ENCODE measurements around the gene MAMSTR.
A peak's percentile ranks its signal among the peaks of the same experiment; 100 is the strongest.
"Not testable (repeated sequence)": the region's sequence is repeated elsewhere in the genome, so short reads cannot be mapped to it uniquely, and the experiment has no call there.

The MAMSTR gene

DNA sequence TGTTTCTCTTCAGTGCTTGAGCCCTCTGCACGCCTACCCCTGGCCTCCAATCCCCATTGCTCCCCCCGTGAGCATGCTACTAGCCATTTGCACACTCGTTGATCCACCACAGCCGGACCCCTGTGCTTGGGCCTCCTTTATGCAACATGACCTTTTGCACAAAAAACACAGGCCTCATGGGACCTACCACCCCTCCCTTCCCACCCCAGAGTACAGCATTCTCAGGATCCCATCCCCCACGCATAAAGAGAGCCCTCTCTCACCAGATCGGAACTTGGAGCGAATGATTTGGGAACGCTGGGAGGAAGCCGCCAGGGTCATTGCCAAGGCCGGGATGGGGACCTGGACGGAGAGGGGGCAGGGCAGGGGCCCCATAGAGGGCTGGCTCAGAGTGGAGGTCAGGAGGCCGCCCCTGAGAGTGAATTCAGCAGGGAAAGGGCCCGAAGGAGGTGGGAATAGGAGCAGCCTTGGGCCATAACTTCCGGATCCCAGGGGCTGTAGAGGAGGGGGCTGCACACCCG lies 754 bp downstream of the MAMSTR start:
- DNase-seq: no peak

DNA sequence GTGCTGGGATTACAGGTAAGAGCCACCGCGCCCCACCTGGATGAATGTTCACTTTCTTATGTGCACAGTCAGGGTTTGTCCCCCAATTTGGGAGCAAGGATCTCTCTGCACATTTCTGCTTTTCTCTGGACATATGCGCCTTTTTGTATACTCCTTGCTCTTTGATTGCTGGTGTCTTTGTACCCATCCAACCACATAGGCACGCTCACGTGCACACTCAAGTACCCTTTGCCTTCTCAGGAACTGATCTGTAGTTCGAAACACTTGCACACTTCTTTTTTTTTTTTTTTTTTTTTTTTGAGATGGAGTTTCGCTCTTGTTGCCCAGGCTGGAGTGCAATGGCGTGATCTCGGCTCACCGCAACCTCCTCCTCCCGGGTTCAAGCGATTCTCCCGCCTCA lies 1.4 kb downstream of the MAMSTR start:
- not testable (repeated sequence) for DNase-seq

DNA sequence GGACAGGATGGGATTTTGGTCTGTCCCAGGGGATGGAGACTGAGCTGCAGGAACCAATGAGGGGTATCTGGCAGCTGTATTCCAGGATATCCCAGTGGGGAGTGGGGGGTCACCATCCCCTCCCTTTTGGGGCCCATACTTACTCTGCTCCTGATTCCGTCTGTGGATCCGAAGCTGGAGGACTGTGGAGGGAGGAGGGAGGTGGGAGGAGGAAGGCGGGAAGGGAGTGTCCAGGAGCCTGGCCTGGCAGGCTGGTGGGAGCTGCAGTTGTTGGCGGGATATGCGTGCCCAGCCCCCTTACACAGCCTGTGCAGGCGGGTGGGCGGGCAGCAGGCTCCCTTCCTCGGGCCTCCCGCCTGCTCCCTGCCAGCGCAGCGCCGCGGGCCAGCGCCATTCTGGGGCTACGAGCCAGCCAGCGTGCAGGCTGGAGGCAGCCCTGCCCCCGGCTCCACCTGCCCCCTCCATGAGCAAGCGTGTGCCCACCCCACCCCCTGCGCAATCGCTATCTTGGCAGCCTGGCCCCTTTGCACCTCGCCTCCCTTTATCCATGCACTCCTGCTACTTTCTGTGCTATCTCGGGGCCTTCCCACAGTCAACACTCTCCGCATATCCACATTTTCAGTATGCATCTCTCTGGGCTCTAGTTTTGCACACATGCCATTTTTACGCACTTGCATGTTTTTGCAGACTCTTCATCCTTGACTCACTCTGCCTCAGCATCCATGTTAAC lies 2.8 kb downstream of the MAMSTR start:
- DNase-seq: no peak

DNA sequence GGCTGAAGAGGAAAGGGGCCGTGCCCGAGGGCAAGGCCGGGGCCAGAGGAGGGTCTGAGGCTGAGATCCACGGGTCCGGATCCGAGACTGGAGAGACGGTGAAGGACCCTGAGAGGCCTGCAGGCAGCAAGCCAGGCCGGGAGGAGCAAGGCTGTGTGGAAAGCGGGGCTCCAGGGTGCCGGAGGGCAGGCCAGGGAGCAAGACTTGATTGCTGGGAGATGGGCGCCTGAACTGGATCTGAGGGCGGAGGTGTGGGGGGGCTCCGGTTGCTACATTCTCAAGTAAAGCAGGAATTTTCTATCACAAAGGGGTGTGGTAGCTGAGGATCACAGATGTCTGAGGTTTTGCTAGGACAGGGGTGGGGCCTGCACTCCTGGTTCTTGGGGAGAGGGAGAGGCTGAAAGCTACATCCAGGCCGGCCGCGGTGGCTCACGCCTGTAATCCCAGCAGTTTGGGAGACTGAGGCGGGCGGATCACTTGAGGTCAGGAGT lies 3.8 kb downstream of the MAMSTR start:
- DNase-seq: no peak

DNA sequence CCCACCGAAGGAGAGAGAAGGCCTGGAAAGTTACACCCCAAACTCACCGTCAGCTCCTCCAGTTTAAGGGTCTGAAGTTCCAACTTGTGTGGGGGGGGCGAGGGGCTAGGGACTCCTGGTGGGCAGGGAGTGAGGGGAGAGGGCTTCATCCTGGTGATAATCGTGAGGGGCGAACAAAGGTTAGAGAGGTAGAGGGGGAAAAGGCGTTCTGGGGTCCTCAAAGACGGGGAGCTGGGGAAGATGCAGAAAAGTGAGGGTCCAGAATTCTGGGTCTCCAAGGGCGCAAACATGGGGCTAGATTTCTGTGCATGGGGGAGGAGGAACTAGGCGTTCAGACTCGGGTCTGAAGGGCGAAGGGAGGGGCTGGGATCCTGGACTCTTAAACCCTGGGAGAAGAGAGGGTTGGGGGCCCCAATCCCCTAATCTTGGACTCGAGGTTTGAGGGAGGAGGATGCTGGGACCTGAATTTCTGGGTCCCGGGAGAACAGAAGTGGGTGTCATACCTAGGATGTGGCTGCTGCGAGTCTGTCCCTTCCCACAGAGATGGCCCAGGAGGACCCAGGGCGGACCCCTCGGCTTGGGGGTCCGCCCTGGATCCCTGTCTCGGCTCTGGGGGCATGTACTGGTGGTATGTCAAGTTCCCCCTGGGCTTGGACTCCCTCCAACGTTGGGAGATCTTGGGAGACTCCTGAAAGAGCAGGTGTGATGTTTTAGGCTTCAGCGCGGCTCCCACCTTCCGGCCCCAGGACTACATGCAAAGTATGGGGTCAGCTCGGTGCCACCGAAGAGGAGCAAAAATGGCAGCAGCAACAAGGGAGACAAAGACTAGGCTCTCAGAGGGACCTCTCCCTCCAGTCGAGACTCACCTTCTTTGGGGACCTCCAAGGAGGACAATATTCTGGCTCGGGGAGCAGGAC lies 4.5 kb downstream of the MAMSTR start:
- DNase-seq: no peak

DNA sequence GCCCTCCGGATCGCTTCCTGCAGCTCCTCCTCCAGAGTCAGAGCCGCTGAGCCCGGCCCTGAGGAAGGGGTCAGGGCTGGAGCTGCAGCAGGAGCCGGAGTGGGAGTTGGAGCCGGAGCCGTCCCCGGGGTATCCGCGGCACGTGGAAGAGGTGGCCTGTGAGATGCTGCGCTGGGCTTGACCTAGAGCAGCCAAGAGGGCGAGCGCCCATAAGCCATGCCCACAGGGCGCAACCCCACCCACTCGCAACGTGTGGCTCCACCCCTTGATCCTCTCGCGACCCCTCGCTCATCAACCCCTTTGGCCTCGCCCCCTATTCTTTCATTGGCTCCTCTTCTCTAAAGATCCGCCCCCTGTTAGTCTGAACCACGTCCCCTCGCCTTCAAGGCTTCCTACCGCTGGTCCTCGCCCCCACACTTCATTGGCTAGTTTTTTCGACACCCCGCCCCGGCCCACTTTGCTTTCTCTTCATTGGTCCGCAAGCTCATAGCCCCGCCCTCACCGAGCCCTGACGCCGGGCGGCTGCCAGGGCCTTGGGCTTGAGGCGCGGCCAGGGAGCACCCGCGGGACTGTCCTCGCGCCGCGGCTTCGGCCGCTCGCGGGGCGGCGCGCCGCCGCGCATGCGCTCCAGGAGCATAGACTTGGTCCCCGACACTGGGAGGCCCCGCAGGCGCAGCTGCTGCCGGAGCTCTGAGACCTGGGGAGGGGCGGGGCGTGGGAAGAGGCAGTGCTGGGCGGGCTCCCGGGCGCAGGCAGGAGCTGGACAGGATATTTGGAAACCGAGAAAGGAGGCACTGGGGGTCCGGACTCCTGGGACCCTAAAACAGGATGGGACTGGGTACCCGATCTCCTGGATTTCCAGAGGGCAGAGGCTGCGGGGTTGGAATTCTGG lies 5.4 kb downstream of the MAMSTR start:
- peak; percentile 97 for DNase-seq

DNA sequence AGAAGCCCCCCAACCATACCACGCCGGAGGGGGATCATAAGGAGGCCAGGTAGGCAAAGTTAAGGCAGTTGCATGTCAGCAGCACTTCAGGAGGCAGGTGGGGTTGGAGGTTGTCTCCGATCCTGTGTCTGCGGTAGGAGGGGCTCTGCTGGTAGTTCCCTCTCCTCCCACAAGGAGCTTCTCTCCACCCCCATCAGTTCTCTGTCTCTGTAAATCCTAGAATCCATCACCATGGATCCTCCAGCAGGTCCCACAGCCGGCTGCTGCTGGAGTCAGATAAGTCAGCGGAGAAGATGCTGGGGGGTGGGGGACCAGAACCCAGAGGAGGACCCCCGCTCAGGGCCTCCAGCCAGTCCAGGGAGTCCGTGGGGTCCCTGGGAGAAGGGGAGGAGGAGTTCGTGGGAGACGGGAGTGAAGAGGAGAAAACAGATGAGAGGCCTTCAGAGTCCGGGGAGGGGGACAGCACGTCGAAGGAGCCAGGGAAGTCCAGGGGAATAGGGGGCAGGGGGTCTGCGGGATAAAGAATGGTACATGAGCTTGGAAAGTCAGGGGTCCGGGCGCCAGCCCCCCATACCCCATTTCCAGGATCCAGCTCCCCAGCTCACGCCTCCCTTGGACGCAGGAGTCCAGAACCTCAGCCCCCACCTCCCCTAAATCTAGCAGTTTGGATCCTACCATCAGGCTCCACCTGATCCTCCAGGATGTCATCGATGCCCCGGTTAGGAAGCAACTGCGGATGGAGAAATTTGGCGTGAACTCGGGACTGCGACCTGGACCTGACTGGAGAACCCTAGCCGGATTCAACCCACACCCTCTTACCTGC lies 6.3 kb downstream of the MAMSTR start:
- DNase-seq: no peak

DNA sequence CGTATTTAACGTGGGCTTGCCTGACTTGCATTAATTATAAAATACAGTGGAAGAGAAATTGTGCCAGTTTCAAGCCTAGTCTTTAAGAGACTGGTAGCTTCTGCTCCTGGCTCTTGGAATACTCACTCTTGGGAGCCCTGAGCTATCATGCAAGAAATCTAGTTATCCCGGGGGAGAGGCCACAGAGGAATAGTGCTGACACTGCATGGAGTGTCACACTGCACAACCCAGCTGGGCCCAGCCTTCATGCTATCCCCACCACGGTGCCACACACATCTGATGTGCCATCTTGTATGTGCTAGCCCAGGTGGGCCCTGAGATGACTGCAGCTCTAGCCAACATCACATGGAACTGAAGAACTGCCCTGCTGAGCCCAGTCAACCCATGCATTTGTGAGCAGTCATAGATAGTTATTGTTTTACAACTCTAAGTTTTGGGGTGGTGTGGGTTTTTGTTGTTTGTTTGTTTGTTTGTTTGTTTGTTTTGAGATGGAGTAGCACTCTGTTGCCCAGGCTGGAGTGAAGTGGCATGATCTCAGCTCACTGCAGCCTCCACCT lies 8.3 kb downstream of the MAMSTR start:
- DNase-seq: no peak

DNA sequence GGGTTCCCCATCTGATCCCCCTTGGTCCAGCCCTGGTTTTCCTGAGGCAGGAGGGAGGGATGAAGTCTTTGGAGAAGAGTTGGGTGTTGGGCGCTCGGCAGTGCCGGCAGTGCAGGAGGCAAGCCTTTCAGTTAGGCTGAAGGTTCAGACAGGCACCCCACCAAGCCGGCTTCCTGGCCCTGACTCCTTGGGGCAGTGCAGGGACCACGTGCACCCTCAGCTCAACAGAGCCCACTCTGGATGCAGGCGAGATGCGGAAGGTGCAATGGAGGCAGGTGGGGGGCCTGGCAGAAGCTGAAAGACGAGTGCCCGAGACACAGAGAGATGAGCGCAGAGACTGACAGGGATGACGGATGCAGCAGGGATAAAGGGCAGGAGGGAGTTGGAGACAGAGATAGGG lies 11.1 kb downstream of the MAMSTR start:
- no peak for DNase-seq

DNA sequence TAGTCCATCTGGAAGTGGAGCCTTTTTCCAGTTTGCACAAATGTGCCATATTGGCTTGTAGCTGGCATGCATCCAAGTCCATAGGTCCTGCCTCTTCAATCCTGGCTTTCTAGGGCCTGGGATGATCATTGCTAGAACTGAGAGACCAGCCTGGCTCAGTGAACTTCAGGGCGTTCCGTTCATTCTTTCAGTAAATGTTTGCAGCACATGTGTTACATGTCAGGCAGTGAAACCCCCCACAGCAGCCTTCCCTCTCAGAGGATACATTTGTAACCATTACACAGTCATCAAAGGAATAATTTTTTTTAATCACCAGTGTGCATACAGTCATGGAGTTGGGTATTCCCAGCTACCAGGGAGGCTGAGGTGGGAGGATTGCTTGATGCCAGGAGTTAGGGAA lies 14.1 kb downstream of the MAMSTR start:
- no peak for DNase-seq

DNA sequence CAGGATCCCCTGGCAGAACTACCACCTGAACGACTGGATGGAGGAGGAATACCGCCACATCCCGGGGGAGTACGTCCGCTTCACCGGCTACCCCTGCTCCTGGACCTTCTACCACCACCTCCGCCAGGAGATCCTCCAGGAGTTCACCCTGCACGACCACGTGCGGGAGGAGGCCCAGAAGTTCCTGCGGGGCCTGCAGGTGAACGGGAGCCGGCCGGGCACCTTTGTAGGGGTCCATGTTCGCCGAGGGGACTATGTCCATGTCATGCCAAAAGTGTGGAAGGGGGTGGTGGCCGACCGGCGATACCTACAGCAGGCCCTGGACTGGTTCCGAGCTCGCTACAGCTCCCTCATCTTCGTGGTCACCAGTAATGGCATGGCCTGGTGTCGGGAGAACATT lies 16.2 kb downstream of the MAMSTR start:
- DNase-seq: no peak

DNA sequence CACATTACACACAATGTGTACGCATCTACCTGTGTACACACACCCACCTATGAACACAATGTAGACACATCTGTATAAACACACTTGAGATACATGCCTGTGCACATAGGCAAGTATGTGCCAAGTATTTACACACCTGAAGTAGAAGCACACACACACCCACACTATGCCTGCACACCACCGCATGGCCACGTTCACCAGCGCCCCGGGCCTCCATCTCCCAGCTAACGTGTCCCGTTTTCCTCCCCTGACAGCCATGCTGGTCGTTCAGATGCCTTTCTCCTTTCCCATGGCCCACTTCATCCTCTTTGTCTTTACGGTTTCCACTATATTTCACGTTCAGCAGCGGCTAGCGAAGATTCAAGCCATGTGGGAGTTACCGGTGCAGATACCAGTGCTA lies 16.8 kb downstream of the MAMSTR start:
- no peak for DNase-seq

DNA sequence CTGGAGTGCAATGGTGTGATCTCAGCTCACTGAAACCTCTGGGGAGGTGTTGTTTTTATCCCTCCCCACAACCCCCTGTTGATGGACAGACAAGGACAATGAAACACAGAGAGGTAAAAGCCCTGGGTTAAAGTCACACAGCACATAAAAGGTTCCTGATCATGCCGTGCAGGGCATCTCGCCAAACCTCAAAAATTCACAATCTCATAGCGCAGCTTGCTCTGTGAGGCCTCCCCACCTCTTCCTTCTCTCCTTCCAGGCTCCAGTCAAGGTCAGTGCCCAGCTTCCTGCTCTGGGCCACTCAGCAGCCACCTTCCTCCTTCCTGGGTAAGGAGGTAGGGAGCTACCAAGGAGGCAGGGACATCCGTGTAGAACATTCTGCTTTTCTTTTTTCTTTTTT lies 21.5 kb downstream of the MAMSTR start:
- no peak for DNase-seq

DNA sequence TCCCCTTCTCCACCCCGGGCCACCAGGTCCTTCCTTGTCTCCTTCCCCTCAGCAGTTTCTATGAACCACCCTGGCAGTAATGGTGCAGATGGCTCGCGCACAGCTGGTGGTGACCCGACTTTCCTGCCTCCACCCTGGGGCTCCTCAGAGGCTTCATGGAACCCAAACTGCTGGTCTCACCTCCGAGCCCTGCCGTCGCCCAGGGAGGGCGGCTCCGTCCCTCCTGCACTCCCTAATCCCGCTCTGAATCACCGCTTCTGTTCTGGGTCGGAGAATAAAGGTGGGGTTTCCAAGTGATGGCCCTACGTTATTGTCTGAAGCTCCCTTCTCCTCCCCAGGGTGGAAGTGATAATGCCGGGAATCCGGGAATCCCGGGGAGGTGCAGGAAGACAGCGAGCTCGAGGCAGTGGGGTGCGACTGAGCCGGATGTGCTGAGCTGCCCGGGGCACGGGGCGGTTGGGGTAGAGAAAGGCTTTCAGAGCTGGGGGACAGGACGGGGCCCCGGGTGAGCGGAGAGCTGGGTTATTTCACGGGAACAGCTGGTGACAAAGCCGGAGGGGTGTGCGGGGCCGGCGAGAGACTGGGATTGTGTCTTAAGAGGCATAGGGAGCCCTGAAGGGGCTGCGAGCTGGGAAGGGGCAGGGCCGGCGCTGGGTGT lies 23.0 kb downstream of the MAMSTR start:
- DNase-seq: no peak

DNA sequence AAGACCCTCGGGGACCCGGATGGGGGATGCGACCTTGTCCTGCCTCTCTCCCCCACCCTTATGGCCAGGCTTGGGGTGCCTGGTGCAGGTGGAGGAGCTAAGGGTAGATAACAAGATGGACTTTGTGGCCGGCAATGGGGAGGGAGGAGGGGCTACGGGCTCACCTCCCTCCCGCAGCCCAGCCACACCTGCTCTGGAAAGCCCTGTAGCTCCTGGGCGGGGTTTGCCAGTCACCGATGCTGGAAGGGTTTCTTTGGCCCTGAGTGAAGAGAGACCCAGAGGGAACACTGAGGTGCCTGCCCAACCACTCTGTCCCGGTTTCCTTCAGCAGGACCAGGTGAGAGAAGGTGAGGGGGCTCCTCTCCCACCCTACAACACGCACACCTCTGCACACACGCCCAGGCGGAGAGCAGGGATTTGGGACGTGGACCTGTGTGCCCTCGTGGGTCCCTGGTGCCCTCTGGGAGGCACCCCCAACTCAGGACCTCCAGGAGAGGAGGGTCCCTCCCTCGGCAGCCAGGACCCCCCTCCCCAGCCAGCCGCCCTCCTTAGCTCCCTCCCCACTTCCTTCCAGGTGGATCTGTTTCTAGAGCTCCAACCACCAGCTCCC lies 23.7 kb downstream of the MAMSTR start, which contains the start of gene FUT2:
FUT2 (plus strand) TSS at position 229 of the 610 bp plus-strand sequence. CDS start 6,986 bp downstream, outside the sequence.
- no peak for DNase-seq

DNA sequence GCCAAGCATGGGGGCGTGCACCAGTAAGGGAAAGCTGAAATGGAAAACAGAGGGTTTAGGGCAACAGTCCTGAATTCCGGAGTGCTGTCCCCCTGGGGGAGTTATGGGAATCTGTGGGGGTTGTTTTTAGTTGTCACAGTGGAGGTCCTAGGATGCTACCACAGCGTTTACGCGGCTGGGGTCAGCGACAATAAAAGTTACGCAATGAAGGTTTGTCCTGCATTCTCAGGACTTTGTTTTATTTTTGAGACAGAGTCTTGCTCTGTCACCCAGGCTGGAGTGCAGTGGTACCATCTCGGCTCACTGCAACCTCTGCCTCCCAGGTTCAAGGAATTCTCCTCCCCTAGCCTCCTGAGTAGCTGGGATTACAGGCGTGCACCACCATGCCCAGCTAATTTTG lies 25.9 kb downstream of the MAMSTR start:
- DNase-seq: not testable (repeated sequence)

DNA sequence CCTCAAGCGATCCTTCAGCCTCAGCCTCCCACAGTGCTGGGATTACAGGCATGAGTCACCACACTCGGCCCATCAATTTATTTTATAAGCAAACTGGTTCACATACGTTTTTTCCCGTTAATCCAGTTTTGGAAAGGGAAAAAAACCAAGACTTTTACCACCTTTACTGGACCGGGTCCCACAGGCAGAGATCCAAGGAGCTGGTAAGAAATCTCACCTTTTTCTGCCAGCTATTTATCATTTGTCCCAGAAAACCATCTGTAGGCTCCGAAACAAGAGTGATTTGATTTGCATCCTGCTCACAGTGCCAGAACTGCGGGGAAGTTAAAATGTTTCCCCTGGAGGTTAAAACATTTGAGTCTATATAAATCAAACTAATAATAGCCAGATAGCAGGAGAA lies 30.1 kb downstream of the MAMSTR start:
- no peak for DNase-seq

DNA sequence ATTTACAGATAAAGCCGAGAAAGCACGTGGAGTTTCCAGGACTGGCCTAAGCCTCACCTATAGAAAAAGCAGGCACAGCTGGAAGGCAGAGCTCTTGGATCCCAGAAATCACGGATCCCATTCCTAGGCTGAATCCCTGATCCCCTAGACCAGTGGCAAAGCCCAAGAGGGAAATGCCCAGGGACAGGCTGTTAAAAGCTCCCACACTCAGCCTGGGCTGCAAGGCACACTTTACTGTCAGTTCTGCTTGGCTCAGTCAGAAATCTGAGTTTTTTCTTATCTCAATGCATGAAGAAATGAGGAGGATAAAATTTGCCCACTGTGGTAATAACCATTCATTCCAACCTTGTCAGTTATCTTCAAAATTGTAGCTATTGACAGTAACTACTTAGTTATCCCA lies 31.7 kb downstream of the MAMSTR start:
- DNase-seq: no peak

DNA sequence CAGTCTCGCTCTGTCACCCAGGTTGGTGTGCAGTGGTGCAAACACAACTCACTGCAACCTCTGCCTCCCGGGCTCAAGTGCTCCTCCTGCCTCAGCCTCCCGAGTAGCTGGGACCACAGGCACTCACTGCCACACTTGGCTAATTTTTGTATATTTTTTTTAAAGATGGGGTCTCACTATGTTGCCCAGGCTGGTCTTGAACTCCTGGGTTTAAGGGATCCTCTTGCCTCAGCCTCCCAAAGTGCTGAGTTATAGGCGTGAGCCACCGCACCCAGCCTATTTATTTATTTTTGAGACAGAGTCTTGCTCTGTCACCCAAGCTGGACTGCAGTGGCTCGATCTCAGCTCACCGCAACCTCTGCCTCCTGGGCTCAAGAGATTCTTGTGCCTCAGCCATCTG lies 32.9 kb downstream of the MAMSTR start:
- not testable (repeated sequence) for DNase-seq

DNA sequence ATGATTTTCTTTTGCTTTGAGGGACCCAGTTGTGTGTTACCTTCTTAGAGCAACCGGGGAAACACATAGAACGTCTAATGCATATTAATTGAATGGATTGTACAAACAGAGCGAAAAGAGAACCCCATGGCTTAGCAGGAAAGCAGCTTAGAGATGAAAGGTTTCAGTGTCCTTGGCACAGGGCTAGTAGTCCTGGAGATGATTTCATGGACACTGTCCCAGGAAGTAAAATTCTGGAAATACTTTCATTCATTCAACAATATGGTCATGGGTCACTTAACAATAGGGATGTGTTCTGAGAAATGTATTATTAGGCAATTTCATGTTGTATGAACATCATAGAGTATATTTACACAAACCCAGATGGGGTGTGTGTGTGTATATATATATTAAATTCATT lies 33.4 kb downstream of the MAMSTR start:
- no peak for DNase-seq

All from activated T-cell treated with anti-CD3 and anti-CD28 coated beads, Interleukin-2, amount 50 U/mL, for 1 hour (primary cell).